ENCODE results near the gene VWA5B2. TPM values are rescaled to one million over a fixed set of nuclear protein-coding genes. Genes with fewer than 3 reads are reported as not detected.

VWA5B2 gene
- total and polyA plus RNA-seq, 9 of the 15 experiments (the other 6 are each of a cell fraction or from before 2014, with no cell fraction given): 0.04 TPM; not detected in 8

DNA sequence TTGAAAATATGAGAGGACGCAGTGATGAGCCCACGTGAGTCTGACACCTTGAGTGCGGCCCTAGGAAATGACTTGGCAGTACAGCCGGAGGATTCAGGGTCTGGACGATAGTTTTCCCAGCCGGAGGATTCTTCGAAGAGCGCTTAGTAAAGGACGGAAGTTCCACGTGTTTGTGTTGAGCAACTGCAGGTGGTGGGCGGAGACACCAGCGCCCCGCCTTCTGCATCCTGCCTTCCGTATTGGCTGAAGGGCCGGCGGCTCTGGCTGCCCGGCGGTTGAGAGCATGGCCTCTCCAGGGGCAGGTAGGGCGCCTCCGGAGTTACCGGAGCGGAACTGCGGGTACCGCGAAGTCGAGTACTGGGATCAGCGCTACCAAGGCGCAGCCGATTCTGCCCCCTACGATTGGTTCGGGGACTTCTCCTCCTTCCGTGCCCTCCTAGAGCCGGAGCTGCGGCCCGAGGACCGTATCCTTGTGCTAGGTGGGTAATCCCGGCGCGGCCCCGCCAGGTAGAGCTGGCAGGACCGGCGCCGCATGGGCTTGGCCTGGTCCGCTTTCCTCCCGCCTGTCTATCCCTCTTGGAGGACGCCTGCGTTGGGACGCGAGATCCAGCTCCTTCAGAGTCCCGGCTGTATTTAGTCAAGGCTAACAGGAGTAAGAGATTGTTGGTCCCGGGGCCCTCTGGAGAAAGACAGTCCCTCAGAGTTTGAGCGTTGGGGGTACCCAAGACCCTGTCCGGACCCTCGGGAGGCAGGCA, 20.2 kb downstream of the VWA5B2 start, which contains the start of gene EEF1AKMT4 (continued):
- TF ChIP-seq, protein P1, sequence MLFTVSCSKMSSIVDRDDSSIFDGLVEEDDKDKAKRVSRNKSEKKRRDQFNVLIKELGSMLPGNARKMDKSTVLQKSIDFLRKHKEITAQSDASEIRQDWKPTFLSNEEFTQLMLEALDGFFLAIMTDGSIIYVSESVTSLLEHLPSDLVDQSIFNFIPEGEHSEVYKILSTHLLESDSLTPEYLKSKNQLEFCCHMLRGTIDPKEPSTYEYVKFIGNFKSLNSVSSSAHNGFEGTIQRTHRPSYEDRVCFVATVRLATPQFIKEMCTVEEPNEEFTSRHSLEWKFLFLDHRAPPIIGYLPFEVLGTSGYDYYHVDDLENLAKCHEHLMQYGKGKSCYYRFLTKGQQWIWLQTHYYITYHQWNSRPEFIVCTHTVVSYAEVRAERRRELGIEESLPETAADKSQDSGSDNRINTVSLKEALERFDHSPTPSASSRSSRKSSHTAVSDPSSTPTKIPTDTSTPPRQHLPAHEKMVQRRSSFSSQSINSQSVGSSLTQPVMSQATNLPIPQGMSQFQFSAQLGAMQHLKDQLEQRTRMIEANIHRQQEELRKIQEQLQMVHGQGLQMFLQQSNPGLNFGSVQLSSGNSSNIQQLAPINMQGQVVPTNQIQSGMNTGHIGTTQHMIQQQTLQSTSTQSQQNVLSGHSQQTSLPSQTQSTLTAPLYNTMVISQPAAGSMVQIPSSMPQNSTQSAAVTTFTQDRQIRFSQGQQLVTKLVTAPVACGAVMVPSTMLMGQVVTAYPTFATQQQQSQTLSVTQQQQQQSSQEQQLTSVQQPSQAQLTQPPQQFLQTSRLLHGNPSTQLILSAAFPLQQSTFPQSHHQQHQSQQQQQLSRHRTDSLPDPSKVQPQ (CRISPR knock-in tag; IDR thresholded peaks at IDR 0.05; ENCODE audit: borderline replicate concordance): no peak
- TF ChIP-seq BRCA1 (IDR thresholded peaks at IDR 0.05): no peak
- TF ChIP-seq BRCA1 (CRISPR knock-in tag; IDR thresholded peaks at IDR 0.05): no peak
- no peak for TF ChIP-seq HSF4 (CRISPR knock-in tag; IDR thresholded peaks at IDR 0.05; ENCODE audit: borderline replicate concordance)
- no peak for TF ChIP-seq ESRRA (IDR thresholded peaks at IDR 0.05; ENCODE audit: borderline replicate concordance, low read depth)
- TF ChIP-seq, protein P2, sequence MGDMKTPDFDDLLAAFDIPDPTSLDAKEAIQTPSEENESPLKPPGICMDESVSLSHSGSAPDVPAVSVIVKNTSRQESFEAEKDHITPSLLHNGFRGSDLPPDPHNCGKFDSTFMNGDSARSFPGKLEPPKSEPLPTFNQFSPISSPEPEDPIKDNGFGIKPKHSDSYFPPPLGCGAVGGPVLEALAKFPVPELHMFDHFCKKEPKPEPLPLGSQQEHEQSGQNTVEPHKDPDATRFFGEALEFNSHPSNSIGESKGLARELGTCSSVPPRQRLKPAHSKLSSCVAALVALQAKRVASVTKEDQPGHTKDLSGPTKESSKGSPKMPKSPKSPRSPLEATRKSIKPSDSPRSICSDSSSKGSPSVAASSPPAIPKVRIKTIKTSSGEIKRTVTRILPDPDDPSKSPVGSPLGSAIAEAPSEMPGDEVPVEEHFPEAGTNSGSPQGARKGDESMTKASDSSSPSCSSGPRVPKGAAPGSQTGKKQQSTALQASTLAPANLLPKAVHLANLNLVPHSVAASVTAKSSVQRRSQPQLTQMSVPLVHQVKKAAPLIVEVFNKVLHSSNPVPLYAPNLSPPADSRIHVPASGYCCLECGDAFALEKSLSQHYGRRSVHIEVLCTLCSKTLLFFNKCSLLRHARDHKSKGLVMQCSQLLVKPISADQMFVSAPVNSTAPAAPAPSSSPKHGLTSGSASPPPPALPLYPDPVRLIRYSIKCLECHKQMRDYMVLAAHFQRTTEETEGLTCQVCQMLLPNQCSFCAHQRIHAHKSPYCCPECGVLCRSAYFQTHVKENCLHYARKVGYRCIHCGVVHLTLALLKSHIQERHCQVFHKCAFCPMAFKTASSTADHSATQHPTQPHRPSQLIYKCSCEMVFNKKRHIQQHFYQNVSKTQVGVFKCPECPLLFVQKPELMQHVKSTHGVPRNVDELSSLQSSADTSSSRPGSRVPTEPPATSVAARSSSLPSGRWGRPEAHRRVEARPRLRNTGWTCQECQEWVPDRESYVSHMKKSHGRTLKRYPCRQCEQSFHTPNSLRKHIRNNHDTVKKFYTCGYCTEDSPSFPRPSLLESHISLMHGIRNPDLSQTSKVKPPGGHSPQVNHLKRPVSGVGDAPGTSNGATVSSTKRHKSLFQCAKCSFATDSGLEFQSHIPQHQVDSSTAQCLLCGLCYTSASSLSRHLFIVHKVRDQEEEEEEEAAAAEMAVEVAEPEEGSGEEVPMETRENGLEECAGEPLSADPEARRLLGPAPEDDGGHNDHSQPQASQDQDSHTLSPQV (IDR thresholded peaks at IDR 0.05): no peak
- no peak; a peak in 1 of 4 replicates for TF ChIP-seq TBL1XR1 (IDR thresholded peaks at IDR 0.05; ENCODE audit: low read length in 2 of 2)
- no peak for TF ChIP-seq KHSRP (IDR thresholded peaks at IDR 0.05)
- TF ChIP-seq TEAD4 (IDR thresholded peaks at IDR 0.05; ENCODE audit: low read length): peak; percentile 30; the same call in 1 of the 2 replicates
- no peak for TF ChIP-seq TEAD4 (CRISPR knock-in tag; IDR thresholded peaks at IDR 0.05; ENCODE audit: borderline replicate concordance)
- TF ChIP-seq, protein P3, sequence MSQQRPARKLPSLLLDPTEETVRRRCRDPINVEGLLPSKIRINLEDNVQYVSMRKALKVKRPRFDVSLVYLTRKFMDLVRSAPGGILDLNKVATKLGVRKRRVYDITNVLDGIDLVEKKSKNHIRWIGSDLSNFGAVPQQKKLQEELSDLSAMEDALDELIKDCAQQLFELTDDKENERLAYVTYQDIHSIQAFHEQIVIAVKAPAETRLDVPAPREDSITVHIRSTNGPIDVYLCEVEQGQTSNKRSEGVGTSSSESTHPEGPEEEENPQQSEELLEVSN (IDR thresholded peaks at IDR 0.05; ENCODE audit: borderline replicate concordance in 1 of 2, extremely low read depth in 1 of 2, insufficient read depth in 1 of 2, insufficient read length in 1 of 2, low read depth in 1 of 2, low read length in 1 of 2, poor library complexity in 1 of 2, severe bottlenecking in 1 of 2): peak; percentile 71 to 82
- peak in 2 of 3 experiments; percentile 80 to 88 for TF ChIP-seq YY1 (IDR thresholded peaks at IDR 0.05; ENCODE audit: borderline replicate concordance in 1 of 3, control insufficient read depth in 1 of 3, extremely low read depth in 1 of 3, insufficient read depth in 3 of 3, insufficient read length in 1 of 3, insufficient replicate concordance in 2 of 3, low read depth in 1 of 3, low read length in 2 of 3)
- TF ChIP-seq FOXJ3 (CRISPR knock-in tag; IDR thresholded peaks at IDR 0.05): no peak
- TF ChIP-seq ZNF354B (CRISPR knock-in tag; IDR thresholded peaks at IDR 0.05): no peak

Measured in K562 (cell line).